Kidney epithelial cell (primary cell): ENCODE measurements around the gene BBX. TPM values are rescaled to one million over a fixed set of nuclear protein-coding genes. Genes with fewer than 3 reads are reported as not detected.

Experiments
- DNase-seq: peaks from one replicate; pipeline ENCODE4 v3.0.0-alpha.2; 2010; ENCODE audit warnings: low read depth
- H3K27me3 ChIP-seq: 2 replicates; pipeline ENCODE4 v1.6.0; 2011; ENCODE audit warnings: low read length; ENCODE audit not compliant: control insufficient read depth, insufficient read depth
- H3K36me3 ChIP-seq: 2 replicates; pipeline ENCODE4 v1.5.1; 2011; ENCODE audit warnings: low read length; ENCODE audit not compliant: control insufficient read depth, insufficient read depth
- H3K4me3 ChIP-seq: 2 replicates; pipeline ENCODE4 v1.5.1; 2011; ENCODE audit warnings: low read depth, mild to moderate bottlenecking, control low read depth, low read length
- total RNA-seq: library from RNA; depleted of rRNA; stranded (reverse); fragments of >200 nt; gene quantifications from 2 replicates; pipeline ENCODE4 v1.2.3, GENCODE V29; 2015
- TF ChIP-seq, protein P1 (sequence below): IDR thresholded peaks from 2 replicates; pipeline ENCODE4 v1.5.1; 2011; ENCODE audit warnings: mild to moderate bottlenecking, moderate library complexity, low read length, control low read depth, inconsistent platforms; ENCODE audit not compliant: insufficient read depth, poor library complexity, severe bottlenecking

Gene BBX
- total RNA-seq = 50.7 and 62.2 TPM in 2 replicates

DNA sequence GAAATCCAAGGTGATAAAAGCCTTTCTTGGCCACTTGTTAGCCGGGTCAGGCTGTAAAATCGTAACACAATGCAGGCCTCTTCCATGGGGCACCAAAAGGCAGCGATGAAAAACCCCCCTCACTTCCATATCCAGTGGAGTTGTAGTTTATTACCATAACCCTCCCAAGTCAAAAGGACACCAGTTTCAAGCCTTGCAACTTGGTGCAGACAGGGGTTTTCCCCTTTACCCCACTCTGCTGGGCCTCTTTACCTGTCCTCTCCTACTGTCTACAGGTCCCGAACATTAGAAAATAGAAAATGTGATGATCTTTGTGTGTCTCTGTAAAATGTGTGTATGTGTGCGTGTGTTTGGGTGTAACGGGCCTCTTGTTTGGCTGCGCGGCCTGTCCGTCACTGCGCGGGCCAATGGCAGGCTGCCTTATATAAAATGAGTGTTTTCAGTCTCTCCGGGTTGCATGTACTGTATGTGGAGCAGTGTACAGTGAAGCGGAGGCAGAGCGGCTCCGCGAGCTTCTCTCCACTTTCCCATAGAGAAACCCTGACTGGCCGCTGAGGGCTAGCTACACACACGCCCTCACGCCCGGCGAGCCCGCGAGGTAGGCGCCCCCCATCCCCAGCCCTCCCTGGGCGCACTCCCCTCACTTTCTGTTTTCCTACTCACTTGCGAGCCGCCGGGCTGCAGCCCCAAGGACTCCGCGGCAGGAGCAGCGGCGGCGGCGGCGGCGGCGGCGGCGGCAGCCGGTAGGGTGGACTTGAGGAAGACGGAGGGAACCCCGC lies at the start of gene BBX:
Gene BBX (plus strand): TSS at position 453 of the 779 bp plus-strand sequence. CDS start 187,499 bp downstream, outside the sequence.
- peak; percentile 76 for DNase-seq
- TF ChIP-seq, protein P1, sequence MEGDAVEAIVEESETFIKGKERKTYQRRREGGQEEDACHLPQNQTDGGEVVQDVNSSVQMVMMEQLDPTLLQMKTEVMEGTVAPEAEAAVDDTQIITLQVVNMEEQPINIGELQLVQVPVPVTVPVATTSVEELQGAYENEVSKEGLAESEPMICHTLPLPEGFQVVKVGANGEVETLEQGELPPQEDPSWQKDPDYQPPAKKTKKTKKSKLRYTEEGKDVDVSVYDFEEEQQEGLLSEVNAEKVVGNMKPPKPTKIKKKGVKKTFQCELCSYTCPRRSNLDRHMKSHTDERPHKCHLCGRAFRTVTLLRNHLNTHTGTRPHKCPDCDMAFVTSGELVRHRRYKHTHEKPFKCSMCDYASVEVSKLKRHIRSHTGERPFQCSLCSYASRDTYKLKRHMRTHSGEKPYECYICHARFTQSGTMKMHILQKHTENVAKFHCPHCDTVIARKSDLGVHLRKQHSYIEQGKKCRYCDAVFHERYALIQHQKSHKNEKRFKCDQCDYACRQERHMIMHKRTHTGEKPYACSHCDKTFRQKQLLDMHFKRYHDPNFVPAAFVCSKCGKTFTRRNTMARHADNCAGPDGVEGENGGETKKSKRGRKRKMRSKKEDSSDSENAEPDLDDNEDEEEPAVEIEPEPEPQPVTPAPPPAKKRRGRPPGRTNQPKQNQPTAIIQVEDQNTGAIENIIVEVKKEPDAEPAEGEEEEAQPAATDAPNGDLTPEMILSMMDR = no peak
- no peaks in the 10 kb centered on the region for H3K27me3 ChIP-seq
- H3K4me3 ChIP-seq = peak within 1 kb of the TSS; percentile 74
- no peaks in the 10 kb centered on the region for H3K36me3 ChIP-seq

DNA sequence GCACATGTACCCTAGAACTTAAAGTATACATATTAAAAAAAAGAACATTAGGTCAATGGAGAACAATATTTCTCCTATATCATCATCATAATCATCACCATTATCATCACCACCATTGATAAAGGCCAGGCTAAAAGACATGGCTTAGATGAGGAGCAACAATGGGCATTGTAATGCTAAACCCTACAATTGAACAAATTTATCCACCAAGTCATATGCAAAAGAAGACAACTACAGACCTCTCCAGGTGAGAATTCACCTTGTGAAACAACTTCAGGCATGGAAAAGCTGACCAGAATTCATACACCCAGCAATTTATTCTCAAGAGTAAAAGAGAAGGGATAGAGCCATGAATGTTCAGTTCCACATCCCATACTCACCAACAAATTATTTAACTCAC lies 46.3 kb upstream of the BBX start:
- TF ChIP-seq, protein P1 = no peak
- DNase-seq = no peak

DNA sequence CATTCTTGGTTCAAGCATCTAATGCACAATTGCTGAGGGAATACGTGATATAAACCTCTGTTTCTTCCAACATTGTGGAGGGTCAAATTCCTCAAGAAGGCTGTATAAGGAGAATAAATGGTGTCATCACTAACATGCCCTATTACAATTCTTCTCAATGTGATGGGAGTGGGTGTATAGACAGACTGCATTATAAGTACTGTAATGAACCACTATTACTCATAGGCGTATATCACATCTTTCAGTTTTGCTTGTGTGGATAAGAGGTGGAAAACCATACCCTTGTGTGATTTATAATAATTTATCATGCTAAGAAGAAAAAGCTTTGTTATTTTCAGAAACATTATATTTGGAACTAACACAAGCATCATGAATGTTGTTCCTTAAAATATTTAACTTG lies 35.3 kb upstream of the BBX start:
- no peak for DNase-seq
- H3K4me3 ChIP-seq = no peak overlapping the region
- H3K27me3 ChIP-seq = no peaks in the 10 kb centered on the region
- TF ChIP-seq, protein P1 = no peak
- H3K36me3 ChIP-seq = no peaks in the 10 kb centered on the region

More for the DNA sequence above, 46.3 kb upstream of the BBX start:
- Histone ChIP-seq H3K4me3 (no peak overlapping the region), H3K27me3 (no peaks in the 10 kb centered on the region), H3K36me3 (no peaks in the 10 kb centered on the region)

DNA sequence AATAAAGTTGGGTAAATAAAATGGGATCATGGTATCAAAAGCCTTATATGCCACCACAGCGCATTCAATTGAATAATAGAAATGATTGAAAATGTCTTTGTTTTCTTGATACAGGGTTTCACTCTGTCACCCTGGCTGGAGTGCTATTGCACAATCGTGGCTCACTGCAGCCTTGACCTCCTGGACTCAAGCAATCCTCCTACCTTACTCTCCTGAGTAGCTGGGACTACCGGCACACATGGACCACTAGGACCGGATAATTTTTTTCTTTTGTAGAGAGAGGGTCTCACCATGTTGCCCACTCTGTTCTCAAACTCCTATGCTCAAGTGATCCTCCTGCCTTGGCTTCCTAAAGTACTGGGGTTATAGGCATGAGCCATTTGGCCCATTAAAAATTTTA lies 33.8 kb upstream of the BBX start:
- no peak for DNase-seq
- no peaks in the 10 kb centered on the region for H3K36me3 ChIP-seq
- H3K4me3 ChIP-seq = no peak overlapping the region
- TF ChIP-seq, protein P1 = no peak
- H3K27me3 ChIP-seq = no peaks in the 10 kb centered on the region

DNA sequence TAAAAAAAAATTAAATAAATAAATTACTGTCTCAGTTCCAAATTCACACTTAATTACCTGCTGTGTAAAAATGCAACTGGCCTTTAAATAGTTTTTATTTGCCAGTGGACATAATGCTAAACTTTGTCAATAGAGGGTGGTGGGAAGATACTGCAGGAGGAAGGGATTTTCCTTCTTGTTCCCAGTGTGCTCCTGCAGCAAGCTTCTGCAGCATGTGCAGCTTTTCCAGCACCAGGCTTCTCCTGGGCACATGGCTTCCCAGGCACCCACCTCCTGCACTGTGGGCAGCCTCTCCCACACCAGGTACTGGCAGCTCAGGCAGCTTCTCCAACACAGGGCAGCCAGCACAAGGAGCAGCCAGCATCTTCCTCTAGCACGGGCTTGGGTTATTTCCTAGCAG lies 29.6 kb upstream of the BBX start:
- no peak overlapping the region for H3K4me3 ChIP-seq
- H3K27me3 ChIP-seq = no peaks in the 10 kb centered on the region
- DNase-seq = no peak
- TF ChIP-seq, protein P1 = no peak
- no peaks in the 10 kb centered on the region for H3K36me3 ChIP-seq

DNA sequence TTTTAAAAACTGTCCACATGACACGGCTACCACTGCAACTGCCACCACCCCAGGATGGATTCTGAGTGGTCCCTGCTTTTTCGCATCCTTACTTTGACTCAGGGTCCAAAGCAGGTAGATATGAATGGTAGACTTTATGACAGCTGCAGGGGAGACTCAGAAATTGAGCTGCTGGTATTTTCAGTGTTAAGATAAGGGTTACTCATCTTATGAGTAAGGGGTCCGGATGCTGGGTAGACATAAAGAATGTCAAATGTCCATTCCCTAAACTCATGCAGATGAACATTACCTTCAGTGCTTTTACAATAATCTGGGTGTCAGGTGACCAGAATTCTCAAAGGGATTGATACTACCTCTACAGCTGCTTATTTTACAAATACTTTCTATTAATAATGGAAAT lies 25.9 kb upstream of the BBX start:
- H3K36me3 ChIP-seq = no peaks in the 10 kb centered on the region
- H3K4me3 ChIP-seq = no peak overlapping the region
- TF ChIP-seq, protein P1 = no peak
- DNase-seq = no peak
- H3K27me3 ChIP-seq = no peaks in the 10 kb centered on the region
